Mesendoderm (in vitro differentiated cells): Measurements from ENCODE around the gene GLUD2.

Experiments
- DNase-seq: peaks from one replicate; pipeline ENCODE4 v3.0.0; 2013
- H2AK5ac ChIP-seq: 2 replicates; pipeline ENCODE4 v1.6.1; 2013; ENCODE audit warnings: low read length, inconsistent platforms
- H2BK120ac ChIP-seq: 2 replicates; pipeline ENCODE4 v1.6.1; 2013; ENCODE audit warnings: low read depth, mild to moderate bottlenecking, low read length, moderate library complexity, mixed read lengths
- H2BK15ac ChIP-seq: replicated peaks from 2 replicates; pipeline ENCODE4 v1.6.1; 2013; ENCODE audit warnings: low read depth, mild to moderate bottlenecking, moderate library complexity
- H2BK5ac ChIP-seq: 2 replicates; pipeline ENCODE4 v1.6.1; 2013; ENCODE audit warnings: low read length, inconsistent platforms
- H3K18ac ChIP-seq: 2 replicates; pipeline ENCODE4 v1.6.1; 2013; ENCODE audit warnings: mild to moderate bottlenecking, low read length, mixed read lengths
- H3K23ac ChIP-seq: one replicate; pipeline ENCODE4 v1.6.1; 2013; ENCODE audit warnings: low read length
- H3K27ac ChIP-seq: 2 replicates; pipeline ENCODE4 v1.5.1; 2013; ENCODE audit warnings: low read depth, mild to moderate bottlenecking, inconsistent platforms, low read length, moderate library complexity
- H3K27me3 ChIP-seq: 2 replicates; pipeline ENCODE4 v1.6.1; 2013; ENCODE audit warnings: low read length, control low read depth, mild to moderate bottlenecking, inconsistent platforms; ENCODE audit not compliant: insufficient read depth, poor library complexity
- H3K36me3 ChIP-seq: 2 replicates; pipeline ENCODE4 v1.6.1; 2013; ENCODE audit warnings: low read length, inconsistent platforms; ENCODE audit not compliant: control insufficient read depth, insufficient read depth
- H3K4ac ChIP-seq: one replicate; pipeline ENCODE4 v1.6.1; 2013; ENCODE audit warnings: low read depth, mild to moderate bottlenecking, low read length, moderate library complexity
- H3K4me1 ChIP-seq: 2 replicates; pipeline ENCODE4 v1.6.1; 2013; ENCODE audit warnings: low read depth, low read length, inconsistent platforms; ENCODE audit not compliant: control insufficient read depth
- H3K4me2 ChIP-seq: 2 replicates; pipeline ENCODE4 v1.6.1; 2013; ENCODE audit warnings: low read length
- H3K4me3 ChIP-seq: 2 replicates; pipeline ENCODE4 v1.5.1; 2013; ENCODE audit warnings: mild to moderate bottlenecking, low read length
- H3K56ac ChIP-seq: one replicate; pipeline ENCODE4 v1.6.1; 2013; ENCODE audit warnings: low read length
- H3K79me1 ChIP-seq: 2 replicates; pipeline ENCODE4 v1.6.1; 2013; ENCODE audit warnings: low read length, inconsistent platforms
- H3K79me2 ChIP-seq: 2 replicates; pipeline ENCODE4 v1.6.1; 2013; ENCODE audit warnings: mild to moderate bottlenecking, low read length; ENCODE audit not compliant: control insufficient read depth, insufficient read depth
- H3K9ac ChIP-seq: 2 replicates; pipeline ENCODE4 v1.6.1; 2013; ENCODE audit warnings: low read length, inconsistent platforms
- H4K5ac ChIP-seq: one replicate; pipeline ENCODE4 v1.6.1; 2013; ENCODE audit warnings: low read length
- H4K8ac ChIP-seq: one replicate; pipeline ENCODE4 v1.6.1; 2013; ENCODE audit warnings: low read depth, mild to moderate bottlenecking, control low read depth, low read length, moderate library complexity
- WGBS: extraction: QIAGEN DNeasy Blood & Tissue Kit; methylation state at CpG from one replicate; pipeline ENCODE4 v1.1.7; 2013; ENCODE audit warnings: low lambda C conversion rate, missing lambda C conversion rate; ENCODE audit not compliant: insufficient coverage; ENCODE audit errors: extremely low coverage; 5-methylcytosine and 5-hydroxymethylcytosine counted together

GLUD2 gene

DNA sequence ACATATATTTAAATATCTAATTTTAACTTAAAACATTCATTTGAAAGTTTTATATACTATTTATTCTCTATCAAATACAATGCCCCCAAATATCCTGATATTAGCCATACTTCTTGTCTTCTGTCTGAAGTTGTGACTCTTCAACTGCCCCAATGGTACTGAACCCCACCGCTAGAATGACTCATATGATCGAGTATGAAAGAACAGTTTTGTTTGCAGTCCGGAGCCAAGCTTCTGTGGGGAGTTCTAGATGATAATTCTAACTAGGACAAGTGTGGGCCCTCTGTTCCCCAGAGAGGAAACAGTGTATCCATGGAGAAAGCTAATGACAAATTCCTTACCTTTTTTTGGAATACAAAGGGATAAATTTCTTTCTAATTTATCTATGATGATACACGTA is 37.2 kb upstream of the GLUD2 start:
- H3K27me3 ChIP-seq, result no peaks in the 10 kb centered on the region
- WGBS, result no CpG with 5 or more reads among the region's 4 CpGs
- no peak overlapping the region for H2AK5ac ChIP-seq
- H3K56ac ChIP-seq, result no peak overlapping the region
- no peaks in the 10 kb centered on the region for H3K79me2 ChIP-seq
- no peak overlapping the region for H2BK5ac ChIP-seq
- no peak overlapping the region for H3K4me2 ChIP-seq
- H3K4ac ChIP-seq, result no peak overlapping the region
- no peak overlapping the region for H3K18ac ChIP-seq
- H3K27ac ChIP-seq, result no peak overlapping the region
- H3K36me3 ChIP-seq, result no peaks in the 10 kb centered on the region
- no peak overlapping the region for H3K9ac ChIP-seq
- DNase-seq, result no peak
- H2BK15ac ChIP-seq, result no peak overlapping the region
- no peak overlapping the region for H3K23ac ChIP-seq
- no peaks in the 10 kb centered on the region for H3K79me1 ChIP-seq
- H4K8ac ChIP-seq, result no peak overlapping the region
- H3K4me1 ChIP-seq, result no peaks in the 10 kb centered on the region
- no peak overlapping the region for H2BK120ac ChIP-seq
- no peak overlapping the region for H3K4me3 ChIP-seq
- H4K5ac ChIP-seq, result no peak overlapping the region

DNA sequence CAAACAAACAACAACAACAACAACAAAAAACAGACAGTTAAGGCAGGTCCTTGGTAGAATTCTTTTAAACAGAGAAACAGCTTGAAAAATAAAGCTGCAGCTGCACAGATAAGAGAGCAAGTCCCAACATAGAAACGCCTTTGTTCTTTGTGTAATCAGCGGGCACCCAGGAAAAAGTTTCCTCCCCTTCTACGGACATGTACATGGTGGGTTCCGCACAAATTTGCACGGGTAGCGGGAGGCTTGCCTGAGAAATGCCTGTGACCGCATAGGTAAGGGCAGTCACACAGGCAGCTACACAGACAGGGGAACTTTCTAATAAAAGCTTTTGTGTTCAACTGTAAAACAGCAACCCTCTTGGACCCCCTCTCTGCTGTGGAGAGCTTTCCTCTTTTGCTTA is 36.2 kb upstream of the GLUD2 start:
- H3K56ac ChIP-seq, result no peak overlapping the region
- no peak overlapping the region for H3K27ac ChIP-seq
- no peaks in the 10 kb centered on the region for H3K36me3 ChIP-seq
- no peaks in the 10 kb centered on the region for H3K4me1 ChIP-seq
- no peak overlapping the region for H2BK120ac ChIP-seq
- no peak overlapping the region for H3K4me2 ChIP-seq
- H3K79me1 ChIP-seq, result no peaks in the 10 kb centered on the region
- no peak overlapping the region for H4K8ac ChIP-seq
- no peak overlapping the region for H4K5ac ChIP-seq
- H2AK5ac ChIP-seq, result no peak overlapping the region
- H2BK15ac ChIP-seq, result no peak overlapping the region
- H3K18ac ChIP-seq, result no peak overlapping the region
- no peak for DNase-seq
- no peaks in the 10 kb centered on the region for H3K79me2 ChIP-seq
- no peak overlapping the region for H3K23ac ChIP-seq
- H3K27me3 ChIP-seq, result no peaks in the 10 kb centered on the region
- no peak overlapping the region for H3K4me3 ChIP-seq
- H2BK5ac ChIP-seq, result no peak overlapping the region
- H3K4ac ChIP-seq, result no peak overlapping the region
- no peak overlapping the region for H3K9ac ChIP-seq
- WGBS, result no CpG with 5 or more reads among the region's 7 CpGs

DNA sequence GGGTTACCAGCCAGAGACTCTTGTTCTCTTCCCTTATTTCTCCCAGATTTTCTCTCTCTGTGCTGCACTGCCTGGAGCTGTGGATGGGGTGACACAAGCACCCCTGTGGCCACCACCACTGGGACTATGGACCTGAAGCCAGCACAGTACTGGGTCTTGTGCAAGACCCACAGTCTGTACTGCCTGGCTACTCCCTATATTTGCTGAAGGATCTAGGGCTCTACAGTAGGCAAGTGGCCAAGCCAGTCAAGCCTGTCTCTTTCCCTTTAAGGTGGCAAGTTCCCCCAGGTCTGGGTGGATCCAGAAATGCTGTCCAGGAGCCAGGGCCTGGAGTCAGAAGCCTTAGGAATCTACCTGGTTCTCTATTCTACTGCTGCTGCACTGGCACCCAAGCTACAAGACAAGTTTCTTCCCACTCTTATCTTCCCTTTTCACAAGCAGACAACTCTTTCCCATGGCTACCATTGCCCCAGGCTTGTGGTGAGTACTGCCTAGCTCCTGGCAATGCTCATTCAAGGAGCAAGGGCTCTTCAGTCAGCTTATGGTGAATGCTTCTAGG is 33.4 kb upstream of the GLUD2 start:
- no peak for DNase-seq
- Histone ChIP-seq H2BK15ac (no peak overlapping the region), H3K36me3 (no peaks in the 10 kb centered on the region), H3K23ac (no peak overlapping the region), H3K4me2 (no peak overlapping the region), H3K18ac (no peak overlapping the region), H3K4me1 (no peaks in the 10 kb centered on the region), H4K8ac (no peak overlapping the region), H3K9ac (no peak overlapping the region), H3K27ac (no peak overlapping the region), H3K79me2 (no peaks in the 10 kb centered on the region), H4K5ac (no peak overlapping the region), H3K4me3 (no peak overlapping the region), H3K79me1 (no peaks in the 10 kb centered on the region), H2BK120ac (no peak overlapping the region), H2BK5ac (no peak overlapping the region), H2AK5ac (no peak overlapping the region), H3K56ac (no peak overlapping the region), H3K4ac (no peak overlapping the region), H3K27me3 (no peaks in the 10 kb centered on the region)

DNA sequence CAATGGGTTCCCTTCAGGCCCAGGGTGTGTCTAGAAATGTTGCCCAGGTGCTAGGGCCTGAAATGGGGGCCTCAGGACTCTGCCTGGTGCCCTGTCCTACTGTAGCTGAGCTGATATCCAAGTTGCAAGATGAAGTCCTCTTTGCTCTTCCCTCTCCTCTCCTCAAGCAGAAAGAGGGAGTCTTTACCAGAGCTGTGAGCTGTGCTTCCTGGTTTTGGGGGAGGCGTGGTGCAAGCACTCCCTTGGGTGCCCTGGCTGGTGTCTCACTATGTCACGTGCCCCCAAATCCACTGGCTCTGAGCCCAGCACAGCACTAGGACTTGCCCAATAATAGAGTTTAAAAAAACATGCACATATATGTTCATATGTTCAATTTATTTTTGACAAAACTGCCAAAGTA is 32.6 kb upstream of the GLUD2 start:
- Histone ChIP-seq H3K36me3 (no peaks in the 10 kb centered on the region), H3K9ac (no peak overlapping the region), H2AK5ac (no peak overlapping the region), H4K5ac (no peak overlapping the region), H3K4ac (no peak overlapping the region), H3K27ac (no peak overlapping the region), H3K4me2 (no peak overlapping the region), H2BK15ac (no peak overlapping the region), H3K23ac (no peak overlapping the region), H3K79me2 (no peaks in the 10 kb centered on the region), H2BK120ac (no peak overlapping the region), H3K18ac (no peak overlapping the region), H3K4me3 (no peak overlapping the region), H4K8ac (no peak overlapping the region), H3K56ac (no peak overlapping the region), H3K79me1 (no peaks in the 10 kb centered on the region), H3K27me3 (no peaks in the 10 kb centered on the region), H2BK5ac (no peak overlapping the region), H3K4me1 (no peaks in the 10 kb centered on the region)
- no peak for DNase-seq
- no CpG with 5 or more reads among the region's 2 CpGs for WGBS

DNA sequence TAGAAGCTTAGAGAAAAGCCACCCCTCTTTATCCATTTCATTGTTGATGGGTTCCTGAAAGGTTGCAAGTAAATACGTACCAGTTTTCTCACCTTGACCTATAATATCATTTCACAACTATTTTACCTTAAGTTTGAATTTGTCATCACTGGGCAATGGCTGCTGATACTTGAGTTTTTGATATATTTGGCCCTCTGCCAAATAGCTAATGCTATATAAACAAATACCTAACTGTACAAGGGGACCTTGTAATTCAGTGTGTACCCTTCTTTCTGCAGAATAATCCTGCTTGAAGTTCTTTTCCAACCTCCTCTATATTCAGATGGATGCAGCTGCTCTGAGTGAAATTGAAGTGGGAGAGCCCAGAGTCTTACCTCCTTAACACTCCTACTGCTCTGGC is 19.0 kb upstream of the GLUD2 start:
- H3K27me3 ChIP-seq, result no peaks in the 10 kb centered on the region
- H4K8ac ChIP-seq, result no peak overlapping the region
- H3K56ac ChIP-seq, result no peak overlapping the region
- no peak overlapping the region for H3K18ac ChIP-seq
- H3K4me1 ChIP-seq, result no peaks in the 10 kb centered on the region
- H3K79me1 ChIP-seq, result no peaks in the 10 kb centered on the region
- no peak overlapping the region for H3K4me2 ChIP-seq
- H3K4me3 ChIP-seq, result no peak overlapping the region
- no peak overlapping the region for H3K23ac ChIP-seq
- no peak overlapping the region for H2BK15ac ChIP-seq
- H2BK5ac ChIP-seq, result no peak overlapping the region
- no peak overlapping the region for H2BK120ac ChIP-seq
- H3K27ac ChIP-seq, result no peak overlapping the region
- WGBS, result no CpG with 5 or more reads among the region's 1 CpG
- H3K9ac ChIP-seq, result no peak overlapping the region
- no peak overlapping the region for H2AK5ac ChIP-seq
- no peaks in the 10 kb centered on the region for H3K36me3 ChIP-seq
- no peak for DNase-seq
- no peak overlapping the region for H4K5ac ChIP-seq
- no peak overlapping the region for H3K4ac ChIP-seq
- no peaks in the 10 kb centered on the region for H3K79me2 ChIP-seq

DNA sequence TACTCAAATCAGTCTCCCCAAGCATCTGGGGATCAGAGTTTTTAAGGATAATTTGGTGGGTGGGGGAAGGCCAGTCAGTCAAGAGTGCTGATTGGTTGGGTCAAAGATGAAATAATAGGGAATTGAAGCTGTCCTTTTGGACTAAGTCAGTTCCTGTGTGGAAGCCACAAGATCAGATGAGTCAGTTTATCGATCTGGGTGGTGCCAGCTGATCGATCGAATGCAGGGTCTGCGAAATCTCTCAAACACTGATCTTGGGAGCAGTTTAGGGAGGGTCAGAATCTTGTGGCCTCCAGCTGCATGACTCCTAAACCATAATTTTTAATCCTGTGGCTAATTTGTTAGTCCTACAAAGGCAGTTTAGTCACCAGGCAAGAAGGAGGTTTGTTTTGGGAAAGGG is 17.3 kb upstream of the GLUD2 start:
- no peaks in the 10 kb centered on the region for H3K27me3 ChIP-seq
- H3K79me1 ChIP-seq, result no peaks in the 10 kb centered on the region
- H3K4ac ChIP-seq, result no peak overlapping the region
- no peak overlapping the region for H2BK15ac ChIP-seq
- no peak overlapping the region for H3K23ac ChIP-seq
- WGBS, result no CpG with 5 or more reads among the region's 4 CpGs
- no peaks in the 10 kb centered on the region for H3K4me1 ChIP-seq
- H3K27ac ChIP-seq, result no peak overlapping the region
- no peak overlapping the region for H3K4me2 ChIP-seq
- no peaks in the 10 kb centered on the region for H3K79me2 ChIP-seq
- H4K5ac ChIP-seq, result no peak overlapping the region
- H3K4me3 ChIP-seq, result no peak overlapping the region
- H2AK5ac ChIP-seq, result no peak overlapping the region
- no peak overlapping the region for H3K18ac ChIP-seq
- H3K56ac ChIP-seq, result no peak overlapping the region
- H4K8ac ChIP-seq, result no peak overlapping the region
- H2BK120ac ChIP-seq, result no peak overlapping the region
- no peak overlapping the region for H3K9ac ChIP-seq
- H2BK5ac ChIP-seq, result no peak overlapping the region
- DNase-seq, result no peak
- no peaks in the 10 kb centered on the region for H3K36me3 ChIP-seq
